Thymus (tissue), 11 donors: ENCODE results near the gene RRBP1. TPM values are rescaled to one million over a fixed set of nuclear protein-coding genes. Genes with fewer than 3 reads are reported as not detected.

Source experiments
- DNase-seq, 9 donors: peaks; one replicate each; pipeline ENCODE4 v3.0.0-alpha.2; 2013; ENCODE audit warnings: low spot score in 9 of 9, low read depth in 6 of 9, missing footprints in 1 of 9
- H3K27ac ChIP-seq, 2 donors: one replicate each; pipeline ENCODE4 v1.5.1; 2013; ENCODE audit warnings: control low read depth in 1 of 2, low read depth in 1 of 2, low read length in 1 of 2, mild to moderate bottlenecking in 1 of 2, moderate library complexity in 1 of 2
- H3K27me3 ChIP-seq, 2 donors: one replicate each; pipeline ENCODE4 v1.5.1; 2013; ENCODE audit warnings: low read length in 1 of 2; ENCODE audit not compliant: control insufficient read depth in 2 of 2, insufficient read depth in 1 of 2
- H3K36me3 ChIP-seq, 2 donors: one replicate each; pipeline ENCODE4 v1.5.1; 2013; ENCODE audit warnings: low read length in 1 of 2, mild to moderate bottlenecking in 1 of 2, moderate library complexity in 1 of 2; ENCODE audit not compliant: control insufficient read depth in 2 of 2, insufficient read depth in 2 of 2
- H3K4me1 ChIP-seq, 2 donors: one replicate each; pipeline ENCODE4 v1.5.1; 2013; ENCODE audit warnings: low read length in 2 of 2; ENCODE audit not compliant: control insufficient read depth in 2 of 2, insufficient read depth in 2 of 2
- H3K4me3 ChIP-seq, 2 donors: one replicate each; pipeline ENCODE4 v1.5.1; 2013; ENCODE audit warnings: low read length in 2 of 2, control low read depth in 1 of 2, mild to moderate bottlenecking in 1 of 2
- H3K9me3 ChIP-seq, 2 donors: one replicate each; pipeline ENCODE4 v1.5.1; 2013; ENCODE audit warnings: low read length in 1 of 2, mild to moderate bottlenecking in 1 of 2; ENCODE audit not compliant: control insufficient read depth in 2 of 2, insufficient read depth in 1 of 2
- WGBS: extraction: QIAGEN DNeasy Blood & Tissue Kit; methylation state at CpG from one replicate; pipeline ENCODE4 v1.1.7; 2013; 5-methylcytosine and 5-hydroxymethylcytosine counted together
- polyA plus RNA-seq: library from polyadenylated mRNA; stranded (reverse); fragments of 200-250 nt; gene quantifications from one replicate; pipeline ENCODE4 v1.2.3, GENCODE V29; 2013
- total RNA-seq: library from RNA; stranded (reverse); fragments of 120-200 nt; gene quantifications from one replicate; pipeline ENCODE4 v1.2.4, GENCODE V29; 2013
- donor health status: healthy.

RRBP1 gene
- total and polyA plus RNA-seq, 2 donors: 20.7 to 24.2 TPM

- Histone ChIP-seq H3K4me3 (no peak overlapping the region), H3K4me1 (peaks cover 0 to 21% of the 10 kb centered on the region in 2 donors), H3K36me3 (peaks cover 11 to 14% of the 10 kb centered on the region in 2 donors), H3K27ac (no peak overlapping the region), H3K9me3 (peaks cover 2 to 6% of the 10 kb centered on the region in 2 donors), H3K27me3 (no peaks in the 10 kb centered on the region)
- no peak for DNase-seq
- WGBS: 94% methylated on average over 9 of the region's 9 CpGs
Observed at GRCh38 chr20:17657079-17657825, 24.8 kb downstream of the RRBP1 start.

DNA sequence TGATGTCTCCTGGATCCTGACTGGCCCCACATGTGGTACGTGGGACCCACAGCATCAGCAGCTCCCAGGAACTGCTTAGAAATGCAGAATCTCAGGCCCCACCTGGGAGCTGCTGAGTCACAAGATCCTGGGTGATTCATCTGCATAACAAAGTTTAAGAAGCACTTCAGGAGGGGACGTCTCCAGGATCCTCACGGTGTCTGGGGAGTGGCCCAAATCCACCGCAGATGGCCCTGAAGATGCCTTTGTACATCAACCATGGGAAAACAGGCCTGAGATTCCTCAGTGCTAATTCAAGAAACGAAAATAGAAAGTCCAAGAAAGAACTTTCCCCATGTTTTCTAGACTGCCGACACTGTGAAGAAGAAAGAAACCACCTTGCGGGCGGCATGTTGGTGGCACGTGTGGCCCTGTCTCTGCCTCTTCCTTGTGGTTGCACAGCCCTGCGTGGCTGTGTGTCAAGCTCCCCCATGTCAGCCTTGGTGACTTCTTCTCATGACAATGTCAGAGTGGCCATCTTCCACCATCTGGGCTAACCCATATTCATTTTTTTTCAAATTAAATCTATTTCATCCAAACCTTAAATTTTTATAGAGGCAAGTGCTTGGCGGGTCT is 26.1 kb downstream of the RRBP1 start:
- H3K27ac ChIP-seq: peak overlapping the region in 1 of 2 donors; percentile 24
- no peaks in the 10 kb centered on the region for H3K27me3 ChIP-seq
- H3K4me3 ChIP-seq: no peak overlapping the region
- WGBS: 92% methylated on average over 11 of the region's 11 CpGs
- H3K4me1 ChIP-seq: peaks cover 0 to 32% of the 10 kb centered on the region in 2 donors
- peak in 1 of 9 donors; percentile 72 for DNase-seq
- H3K9me3 ChIP-seq: peaks cover 2 to 6% of the 10 kb centered on the region in 2 donors
- peaks cover 11 to 14% of the 10 kb centered on the region in 2 donors for H3K36me3 ChIP-seq

DNA sequence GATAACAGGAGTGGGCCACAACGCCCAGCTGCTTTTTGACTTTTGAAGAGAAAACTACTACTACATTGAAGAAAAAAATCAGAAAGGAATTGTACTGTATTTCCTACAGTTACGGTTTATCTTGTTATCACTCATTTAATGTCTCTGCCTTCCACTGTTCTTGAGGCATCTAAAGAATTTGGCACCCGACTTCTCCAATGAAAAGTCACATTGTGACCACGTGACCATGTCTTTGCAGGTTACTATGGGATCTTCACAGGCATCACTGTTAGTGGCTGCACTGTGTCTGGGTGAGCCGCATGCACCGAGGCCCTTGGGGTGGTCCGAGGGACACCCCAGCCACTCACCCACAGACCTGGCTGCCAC is 26.8 kb downstream of the RRBP1 start:
- no peak for DNase-seq
- Histone ChIP-seq H3K27ac (no peak overlapping the region), H3K4me3 (no peak overlapping the region)

DNA sequence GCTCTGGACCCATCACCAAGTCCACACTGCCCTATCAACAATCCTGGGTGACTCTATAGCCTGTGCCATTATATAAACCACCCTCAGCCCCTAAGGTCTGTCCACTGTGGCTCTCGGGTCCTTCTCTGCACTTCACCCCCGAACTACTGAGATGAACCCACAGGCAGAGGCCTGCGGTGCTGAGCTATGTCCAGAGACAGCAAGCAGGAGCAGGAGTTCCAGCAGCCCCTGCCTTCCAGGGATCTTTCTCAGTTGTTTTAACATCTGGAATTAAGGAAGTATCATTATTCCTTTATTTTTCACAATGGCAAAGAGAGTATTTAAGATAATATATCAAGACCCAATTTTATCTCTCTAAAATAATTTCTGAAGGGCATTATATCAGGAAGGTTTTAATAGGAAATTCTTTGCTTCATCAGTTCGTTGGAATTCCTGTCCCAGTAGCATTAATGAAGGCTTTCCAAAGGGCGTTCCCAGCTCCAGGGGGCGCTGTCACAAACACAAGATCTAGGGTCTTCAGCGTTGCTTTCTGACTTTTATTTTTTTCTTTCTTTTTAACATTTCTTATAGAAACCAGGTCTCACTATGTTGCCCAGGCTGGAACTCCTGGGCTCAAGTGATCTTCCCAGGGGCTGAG is 27.3 kb downstream of the RRBP1 start:
- WGBS: 74% methylated on average over 7 of the region's 7 CpGs
- peaks cover 7 to 12% of the 10 kb centered on the region in 2 donors for H3K36me3 ChIP-seq

More for the DNA sequence above, 26.8 kb downstream of the RRBP1 start:
- Histone ChIP-seq H3K27me3 (no peaks in the 10 kb centered on the region), H3K9me3 (peaks cover 2 to 6% of the 10 kb centered on the region in 2 donors), H3K36me3 (peaks cover 11 to 14% of the 10 kb centered on the region in 2 donors), H3K4me1 (peaks cover 0 to 39% of the 10 kb centered on the region in 2 donors)
- 99% methylated on average over 7 of the region's 7 CpGs for WGBS

DNA sequence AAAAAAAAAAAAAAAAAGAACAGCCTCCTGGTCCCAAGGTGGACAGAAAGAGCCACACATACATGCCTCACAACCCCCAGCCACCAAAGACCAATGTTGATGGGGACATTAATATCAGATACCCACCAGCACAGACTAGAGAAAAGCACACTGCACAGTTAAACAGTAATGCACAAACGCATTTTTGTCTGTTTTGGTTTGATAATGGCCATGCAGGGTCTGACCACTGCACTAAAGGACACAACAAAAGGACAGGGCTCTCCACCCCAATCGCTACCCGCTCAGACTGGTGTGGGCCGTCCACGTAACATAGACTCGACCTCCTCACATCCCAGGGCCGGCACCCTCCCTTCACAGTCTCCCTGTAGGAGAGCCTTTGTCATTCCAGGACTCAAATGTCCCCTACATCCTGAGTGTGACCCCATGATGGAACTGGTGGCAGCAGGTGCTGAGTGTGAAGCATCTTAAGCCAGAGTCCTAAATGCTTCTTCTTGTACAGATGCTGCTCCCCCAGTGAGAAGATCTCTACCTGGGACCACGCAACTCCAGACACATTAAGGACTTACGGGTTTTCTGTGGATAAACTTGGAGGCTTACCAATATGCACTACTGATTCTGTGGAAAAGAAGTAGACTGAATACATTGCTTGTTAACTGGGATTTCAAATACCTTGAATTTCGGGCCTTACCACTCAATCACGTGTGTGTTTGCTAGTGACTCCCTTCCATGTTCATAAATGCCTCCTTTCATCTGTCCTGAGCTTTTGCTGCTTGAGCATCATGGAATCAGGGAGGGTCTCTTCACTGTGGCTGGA is 28.0 kb downstream of the RRBP1 start:
- DNase-seq: no peak
- over 99% methylated on average over 11 of the region's 11 CpGs for WGBS
- H3K27ac ChIP-seq: no peak overlapping the region

More for the DNA sequence above, 27.3 kb downstream of the RRBP1 start:
- peaks cover 0 to 44% of the 10 kb centered on the region in 2 donors for H3K4me1 ChIP-seq
- no peaks in the 10 kb centered on the region for H3K27me3 ChIP-seq
- peaks cover 2 to 6% of the 10 kb centered on the region in 2 donors for H3K9me3 ChIP-seq
- DNase-seq: no peak
- H3K27ac ChIP-seq: no peak overlapping the region
- H3K4me3 ChIP-seq: no peak overlapping the region

DNA sequence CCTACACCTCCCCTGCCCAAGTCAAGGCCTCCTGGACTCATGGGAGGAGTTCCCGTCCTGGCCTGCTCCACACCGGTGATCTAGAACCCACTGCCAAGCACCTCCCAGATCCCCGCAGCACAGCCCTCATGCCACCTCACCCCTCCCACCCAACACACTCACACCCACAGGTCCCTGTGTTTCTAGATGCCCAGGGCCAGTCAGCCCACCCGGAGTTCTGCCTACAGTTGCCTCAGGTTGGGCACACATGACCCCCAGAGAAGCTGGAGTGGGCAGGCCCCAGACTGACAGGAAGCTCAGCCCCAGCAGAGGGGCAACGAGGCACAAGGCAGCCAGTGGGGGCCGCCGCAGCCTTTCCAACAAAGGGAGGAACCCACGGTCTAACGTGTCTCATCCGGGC is 29.6 kb downstream of the RRBP1 start:
- H3K27ac ChIP-seq: no peak overlapping the region
- WGBS: 96% methylated on average over 10 of the region's 10 CpGs
- H3K4me3 ChIP-seq: no peak overlapping the region
- H3K27me3 ChIP-seq: no peaks in the 10 kb centered on the region
- peaks cover 0 to 2% of the 10 kb centered on the region in 2 donors for H3K36me3 ChIP-seq
- no peaks in the 10 kb centered on the region for H3K9me3 ChIP-seq
- peaks cover 7 to 68% of the 10 kb centered on the region in 2 donors for H3K4me1 ChIP-seq
- no peak for DNase-seq

More for the DNA sequence above, 28.0 kb downstream of the RRBP1 start:
- Histone ChIP-seq H3K27me3 (no peaks in the 10 kb centered on the region), H3K36me3 (peaks cover 7 to 12% of the 10 kb centered on the region in 2 donors), H3K4me3 (no peak overlapping the region), H3K9me3 (peaks cover 2 to 6% of the 10 kb centered on the region in 2 donors), H3K4me1 (peaks cover 3 to 51% of the 10 kb centered on the region in 2 donors)

- Histone ChIP-seq H3K4me1 (peaks cover 7 to 73% of the 10 kb centered on the region in 2 donors), H3K9me3 (no peaks in the 10 kb centered on the region), H3K36me3 (peaks cover 0 to 2% of the 10 kb centered on the region in 2 donors), H3K27ac (peak overlapping the region in 1 of 2 donors; percentile 17), H3K4me3 (no peak overlapping the region), H3K27me3 (no peaks in the 10 kb centered on the region)
- no peak for DNase-seq
- WGBS: 98% methylated on average over 2 of the region's 2 CpGs
Observed at GRCh38 chr20:17651760-17652388, 30.2 kb downstream of the RRBP1 start.

DNA sequence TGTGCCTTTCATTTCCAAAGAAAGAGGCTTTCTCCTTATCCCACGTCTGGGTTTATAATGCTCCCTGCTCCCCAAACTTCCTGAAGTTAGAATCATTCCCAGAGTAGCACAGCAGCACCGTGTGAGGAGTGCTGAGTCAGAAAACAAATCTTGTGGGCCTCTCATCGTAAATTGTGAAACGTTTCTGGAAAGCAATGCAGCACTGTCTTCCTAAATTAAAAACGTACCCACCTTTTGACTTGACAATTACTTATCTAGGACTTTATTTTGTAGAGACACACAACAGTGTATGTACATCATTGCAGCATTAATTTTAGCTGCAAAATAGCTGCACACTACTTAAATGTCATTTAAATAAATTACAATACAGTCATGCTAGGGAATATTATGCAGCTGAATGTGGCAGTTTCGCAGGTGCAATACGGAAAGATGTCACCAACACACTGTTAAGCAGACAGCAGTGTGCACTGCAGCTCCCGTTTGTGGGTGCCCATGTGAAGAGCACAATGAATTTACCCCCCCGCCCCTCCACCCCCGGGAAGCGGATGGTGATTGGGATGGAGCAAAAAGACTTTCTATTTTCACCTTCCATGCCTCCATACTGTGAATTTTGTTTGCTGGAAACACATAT is 30.8 kb downstream of the RRBP1 start:
- 78% methylated on average over 11 of the region's 11 CpGs for WGBS
- DNase-seq: peak in 1 of 9 donors; percentile 40
- Histone ChIP-seq H3K9me3 (no peaks in the 10 kb centered on the region), H3K36me3 (peaks cover 0 to 2% of the 10 kb centered on the region in 2 donors), H3K27ac (peak overlapping the region in 1 of 2 donors; percentile 84), H3K4me3 (no peak overlapping the region), H3K27me3 (no peaks in the 10 kb centered on the region), H3K4me1 (peaks cover 7 to 79% of the 10 kb centered on the region in 2 donors)
